WI38 (cell line): Measurements from ENCODE around the gene ABCA13.
"Not testable (repeated sequence)": the region's sequence is repeated elsewhere in the genome, so short reads cannot be mapped to it uniquely, and the experiment has no call there.

Experiments used
- H3K4me3 ChIP-seq: 2 replicates; pipeline ENCODE4 v1.5.1; 2011; ENCODE audit warnings: low read depth, mild to moderate bottlenecking, control low read depth, low read length
- TF ChIP-seq, protein P1 (sequence below): IDR thresholded peaks from 2 replicates; pipeline ENCODE4 v1.5.1; 2012; ENCODE audit warnings: low read depth, mild to moderate bottlenecking, control low read depth, low read length

The ABCA13 gene

DNA sequence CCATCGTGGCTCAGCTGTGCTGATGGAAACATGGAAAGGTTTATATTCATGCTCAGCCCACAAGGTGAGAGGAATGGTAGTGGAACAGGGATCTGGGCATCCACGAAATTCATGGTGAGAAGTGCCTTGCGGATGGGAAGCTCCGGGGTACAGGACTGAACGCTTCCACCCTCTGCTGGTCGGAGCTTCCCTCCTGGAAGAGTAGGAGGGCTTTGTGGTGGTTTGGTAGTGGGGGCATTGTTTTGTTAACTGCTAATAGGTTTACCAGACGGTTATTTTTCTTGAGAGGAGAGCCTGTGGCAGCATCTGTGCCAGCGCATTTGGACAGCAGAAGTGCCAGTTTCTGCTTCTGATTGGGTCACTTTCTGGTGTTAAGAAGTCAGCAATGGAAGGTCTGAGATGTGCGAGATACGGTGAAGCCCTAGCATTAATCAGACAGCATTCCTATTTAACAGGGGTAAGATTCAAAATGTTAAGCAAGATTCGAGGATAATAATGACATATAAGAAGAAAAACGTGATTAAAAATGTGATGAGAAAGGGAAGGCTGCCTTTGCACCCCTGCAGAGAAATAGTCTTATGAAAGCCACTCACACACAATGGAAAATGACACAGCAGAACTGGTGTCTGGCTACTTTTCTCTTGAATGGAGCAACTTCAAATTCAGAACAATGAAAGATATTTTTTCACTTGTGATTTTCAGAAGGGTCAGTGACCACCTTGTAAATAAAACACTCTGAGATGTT lies 17.7 kb downstream of the ABCA13 start:
- TF ChIP-seq, protein P1, sequence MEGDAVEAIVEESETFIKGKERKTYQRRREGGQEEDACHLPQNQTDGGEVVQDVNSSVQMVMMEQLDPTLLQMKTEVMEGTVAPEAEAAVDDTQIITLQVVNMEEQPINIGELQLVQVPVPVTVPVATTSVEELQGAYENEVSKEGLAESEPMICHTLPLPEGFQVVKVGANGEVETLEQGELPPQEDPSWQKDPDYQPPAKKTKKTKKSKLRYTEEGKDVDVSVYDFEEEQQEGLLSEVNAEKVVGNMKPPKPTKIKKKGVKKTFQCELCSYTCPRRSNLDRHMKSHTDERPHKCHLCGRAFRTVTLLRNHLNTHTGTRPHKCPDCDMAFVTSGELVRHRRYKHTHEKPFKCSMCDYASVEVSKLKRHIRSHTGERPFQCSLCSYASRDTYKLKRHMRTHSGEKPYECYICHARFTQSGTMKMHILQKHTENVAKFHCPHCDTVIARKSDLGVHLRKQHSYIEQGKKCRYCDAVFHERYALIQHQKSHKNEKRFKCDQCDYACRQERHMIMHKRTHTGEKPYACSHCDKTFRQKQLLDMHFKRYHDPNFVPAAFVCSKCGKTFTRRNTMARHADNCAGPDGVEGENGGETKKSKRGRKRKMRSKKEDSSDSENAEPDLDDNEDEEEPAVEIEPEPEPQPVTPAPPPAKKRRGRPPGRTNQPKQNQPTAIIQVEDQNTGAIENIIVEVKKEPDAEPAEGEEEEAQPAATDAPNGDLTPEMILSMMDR, result no peak
- no peak overlapping the region for H3K4me3 ChIP-seq

DNA sequence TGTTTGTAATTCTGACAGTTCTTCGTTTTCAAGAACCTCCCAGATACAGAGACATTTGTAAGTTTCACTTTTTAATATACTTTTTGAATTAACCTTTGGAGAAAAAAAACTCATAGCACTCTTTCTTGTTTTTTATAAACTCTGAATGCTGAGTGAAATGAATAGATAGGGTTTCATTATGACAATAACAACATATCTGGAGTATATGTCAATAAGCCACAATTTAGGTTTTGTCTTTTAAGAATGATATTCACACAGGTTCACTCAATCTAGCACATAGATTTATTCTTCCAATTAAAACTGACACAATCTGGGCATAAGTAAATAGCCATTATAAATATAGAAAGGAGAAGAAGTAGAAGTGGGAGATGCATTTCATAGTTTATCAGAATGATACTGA lies 21.7 kb downstream of the ABCA13 start:
- TF ChIP-seq, protein P1, result no peak
- H3K4me3 ChIP-seq, result no peak overlapping the region

DNA sequence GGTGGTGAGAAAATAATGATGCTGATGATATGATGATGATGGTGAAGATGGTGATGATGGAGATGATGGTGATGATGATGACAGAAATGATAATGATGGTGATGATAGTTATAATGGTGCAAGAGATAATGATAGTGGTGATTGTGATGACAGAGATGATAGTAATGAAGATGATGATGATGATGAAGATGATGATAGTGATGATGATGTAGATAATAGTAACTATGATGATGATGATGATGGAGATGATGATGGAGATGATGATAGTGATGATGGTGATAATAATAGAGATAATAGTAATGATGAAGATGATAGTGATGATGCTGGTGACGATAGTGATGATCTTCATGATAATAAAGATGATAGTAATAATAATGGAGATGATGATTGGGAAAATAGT lies 22.2 kb downstream of the ABCA13 start:
- no peak overlapping the region for H3K4me3 ChIP-seq
- TF ChIP-seq, protein P1, result no peak

DNA sequence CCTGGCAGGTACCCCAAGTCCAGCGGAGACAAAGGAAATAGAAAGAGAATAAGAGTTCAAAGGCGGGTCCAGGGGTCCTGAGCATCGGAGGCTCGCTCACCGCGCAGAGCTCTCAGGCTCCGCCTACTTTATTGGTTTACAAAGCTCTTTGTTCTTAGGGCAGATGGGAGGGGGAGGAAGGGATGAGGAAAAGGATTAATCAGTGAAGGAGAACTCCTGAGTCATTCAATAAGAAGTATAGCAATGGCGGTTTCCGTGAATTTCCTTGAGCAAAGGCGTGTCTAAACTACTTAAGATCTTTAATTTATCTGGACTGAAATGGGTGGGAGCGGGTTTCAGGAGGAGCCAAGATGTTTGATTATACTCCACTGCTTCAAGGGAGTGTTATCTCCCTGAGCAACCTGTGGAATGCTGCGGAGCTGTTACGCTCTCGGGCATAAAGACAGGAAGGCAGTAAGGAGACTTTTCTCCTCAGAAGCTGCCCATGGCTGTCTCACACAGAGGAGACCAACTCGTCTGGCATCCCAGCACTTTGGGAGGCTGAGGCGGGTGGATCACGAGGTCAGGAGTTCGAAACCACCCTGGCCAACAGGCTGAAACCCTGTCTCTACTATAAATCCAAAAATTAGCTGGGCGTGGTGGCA lies 29.8 kb downstream of the ABCA13 start:
- not testable (repeated sequence) for H3K4me3 ChIP-seq

DNA sequence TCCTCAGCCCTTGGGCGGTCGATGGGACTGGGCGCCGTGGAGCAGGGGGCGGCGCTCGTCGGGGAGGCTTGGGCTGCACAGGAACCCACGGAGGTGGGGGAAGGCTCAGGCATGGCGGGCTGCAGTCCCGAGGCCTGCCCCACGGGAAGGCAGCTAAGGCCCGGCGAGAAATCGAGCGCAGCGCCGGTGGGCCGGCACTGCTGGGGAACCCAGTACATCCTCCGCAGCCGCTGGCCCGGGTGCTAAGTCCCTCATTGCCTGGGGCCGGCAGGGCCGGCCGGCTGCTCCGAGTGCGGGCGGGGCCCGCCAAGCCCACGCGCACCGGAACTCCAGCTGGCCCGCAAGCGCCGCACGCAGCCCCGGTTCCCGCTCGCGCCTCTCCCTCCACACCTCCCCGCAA lies 31.7 kb downstream of the ABCA13 start:
- H3K4me3 ChIP-seq, result not testable (repeated sequence)

DNA sequence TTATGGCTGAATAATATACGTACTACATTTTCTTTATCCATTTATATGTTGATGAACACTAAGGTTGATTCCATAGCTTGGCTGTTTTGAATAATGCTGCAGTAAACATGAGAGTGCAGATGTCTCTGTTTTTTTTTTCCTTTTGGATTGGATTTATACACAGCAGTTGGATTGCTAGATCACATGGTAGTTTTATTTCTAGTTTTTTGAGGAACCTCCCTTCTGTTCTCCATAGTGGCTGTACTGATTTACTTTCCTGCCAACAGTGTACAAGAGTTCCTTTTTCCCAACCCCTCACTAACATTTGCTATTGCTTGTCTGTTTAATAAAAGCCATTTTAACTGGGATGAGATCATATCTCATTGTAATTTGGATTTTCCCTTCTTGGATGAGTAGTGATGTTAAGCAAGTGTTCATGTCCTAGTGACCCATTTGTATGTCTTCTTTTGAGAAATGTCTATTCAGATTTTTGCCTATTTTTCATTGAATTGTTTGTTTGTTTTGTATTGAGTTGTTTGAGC lies 36.0 kb downstream of the ABCA13 start:
- TF ChIP-seq, protein P1, result no peak
- no peak overlapping the region for H3K4me3 ChIP-seq

DNA sequence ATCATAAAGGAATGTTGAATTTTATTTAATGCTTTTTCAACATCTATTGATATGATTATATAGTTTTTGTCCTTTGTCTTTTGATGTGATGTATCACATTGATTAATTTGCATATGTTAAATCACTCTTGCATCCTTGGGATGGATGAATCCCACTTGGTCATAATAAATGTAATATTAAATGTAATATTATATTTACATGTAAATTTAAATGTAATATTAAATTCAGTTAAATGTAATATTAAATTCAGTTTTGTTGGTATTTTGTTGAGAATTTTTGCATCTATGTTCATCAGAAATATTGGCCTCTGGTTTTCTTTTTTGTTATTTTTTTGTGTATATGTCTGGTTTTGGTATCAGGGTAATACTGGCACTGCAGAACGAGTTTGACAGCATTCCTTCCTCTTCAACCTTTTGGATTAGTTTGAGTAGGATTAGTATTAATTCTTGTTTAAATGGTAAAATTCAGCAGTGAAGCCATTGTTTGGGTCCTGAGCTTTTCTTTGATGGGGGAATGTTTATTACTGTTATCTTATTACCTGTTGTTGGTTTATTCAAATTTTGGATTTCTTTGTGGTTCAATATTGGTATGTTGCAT lies 37.8 kb downstream of the ABCA13 start:
- TF ChIP-seq, protein P1, result no peak

DNA sequence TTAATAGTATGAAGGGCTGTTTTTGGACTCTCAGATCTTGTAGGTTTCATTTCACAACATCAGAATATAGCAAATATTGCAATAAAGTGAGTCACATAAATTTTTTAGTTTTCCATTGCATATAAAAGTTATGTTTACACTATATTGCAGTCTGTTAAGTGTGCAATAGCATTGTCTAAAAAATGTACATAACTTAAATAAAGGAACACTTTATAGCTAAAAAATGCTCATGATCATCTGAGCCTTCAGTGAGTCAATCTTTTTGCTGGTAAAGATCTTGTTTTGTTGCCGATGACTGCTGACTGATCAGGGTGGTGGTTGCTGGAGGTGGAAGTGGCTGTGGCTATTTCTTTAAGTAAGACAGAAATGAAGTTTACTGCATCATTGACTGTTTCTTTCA lies 42.0 kb downstream of the ABCA13 start:
- TF ChIP-seq, protein P1, result no peak

More for the DNA sequence above, 37.8 kb downstream of the ABCA13 start:
- no peak overlapping the region for H3K4me3 ChIP-seq

More for the DNA sequence above, 42.0 kb downstream of the ABCA13 start:
- no peak overlapping the region for H3K4me3 ChIP-seq
